AG10803 (cell line): ENCODE results near the gene SPATA7.

Experiments
- DNase-seq: peaks from one replicate; pipeline ENCODE4 v3.0.0; 2010; ENCODE audit warnings: low read depth
- H3K4me3 ChIP-seq: 2 replicates; pipeline ENCODE4 v1.5.1; 2011; ENCODE audit warnings: mild to moderate bottlenecking, low read length, control low read depth
- CTCF ChIP-seq: conservative IDR thresholded peaks from 2 replicates; pipeline ENCODE4 v1.5.1; 2011; ENCODE audit warnings: mild to moderate bottlenecking, low read length, control low read depth, inconsistent platforms

SPATA7 gene

DNA sequence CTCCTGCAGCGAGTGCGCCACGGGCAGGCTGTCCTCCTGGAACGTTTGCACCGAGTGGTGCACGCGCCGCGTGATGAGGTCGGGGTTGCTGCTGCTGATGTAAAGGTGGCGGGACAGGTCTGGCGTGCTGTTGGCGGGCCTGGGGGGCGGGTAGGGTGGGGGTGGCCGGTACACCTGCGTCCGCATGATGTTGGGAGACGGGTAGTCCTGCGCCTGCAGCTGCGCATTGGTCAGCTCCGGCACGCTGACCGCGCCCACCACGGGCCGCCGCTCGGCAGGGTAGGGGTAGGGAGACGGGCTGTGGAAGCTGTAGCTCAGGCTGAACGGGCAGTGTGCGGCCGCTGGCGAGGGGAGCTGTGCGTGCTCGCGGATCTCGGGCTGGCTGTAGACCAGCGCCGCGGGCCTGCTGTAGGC, 94.1 kb downstream of the SPATA7 start:
- no peak overlapping the region for H3K4me3 ChIP-seq
- DNase-seq, result no peak
- no peak for TF ChIP-seq CTCF

- no peak for DNase-seq
- TF ChIP-seq CTCF, result no peak
- H3K4me3 ChIP-seq, result no peak overlapping the region
Observed at GRCh38 chr14:88481059-88481458, 95.6 kb downstream of the SPATA7 start.

- no peak for DNase-seq
- H3K4me3 ChIP-seq, result no peak overlapping the region
- no peak for TF ChIP-seq CTCF
Observed at GRCh38 chr14:88481794-88482193, 96.3 kb downstream of the SPATA7 start.

DNA sequence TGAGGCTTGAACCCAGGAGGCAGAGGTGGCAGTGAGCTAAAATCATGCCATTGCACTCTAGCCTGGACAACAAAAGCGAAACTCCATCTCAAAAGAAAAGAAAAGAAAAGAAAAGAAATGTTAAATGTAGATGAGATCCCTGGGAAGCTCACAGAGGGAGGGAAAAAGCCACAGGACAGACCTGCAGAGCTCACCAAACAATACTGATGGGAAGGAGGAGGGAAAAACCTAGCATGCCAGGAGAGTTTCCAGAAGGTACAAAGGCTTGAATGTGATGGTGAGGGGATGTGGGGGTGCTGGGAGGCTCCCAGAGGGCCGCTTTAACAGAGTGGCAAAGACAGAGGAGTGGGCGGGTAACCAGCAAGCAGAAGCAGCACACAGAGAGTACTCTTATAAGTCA, 97.1 kb downstream of the SPATA7 start:
- no peak overlapping the region for H3K4me3 ChIP-seq
- no peak for DNase-seq
- no peak for TF ChIP-seq CTCF
